Neural cell (in vitro differentiated cells): ENCODE data around the gene HOXC11. TPM values are rescaled to one million over a fixed set of nuclear protein-coding genes. Genes with fewer than 3 reads are reported as not detected.

Experiments used
- H2AFZ ChIP-seq: fragments of 200-600, 300-800 bp; sonication (generic), shearing (Covaris generic); 2 replicates; pipeline ENCODE4 v1.6.0; 2014; ENCODE audit warnings: low read depth, mild to moderate bottlenecking, antibody characterized with exemption, low read length, moderate library complexity
- H3F3A ChIP-seq: fragments of 200-600 bp; shearing (Covaris generic); 2 replicates; pipeline ENCODE4 v1.6.1; 2016; ENCODE audit warnings: mild to moderate bottlenecking, moderate library complexity, mixed read lengths, antibody characterized with exemption, low read length; ENCODE audit not compliant: insufficient read depth, poor library complexity, severe bottlenecking
- H3K27ac ChIP-seq: fragments of 200-600, 300-800 bp; sonication (generic), shearing (Covaris generic); 2 replicates; pipeline ENCODE4 v1.5.1; 2014; ENCODE audit warnings: mild to moderate bottlenecking, low read length, moderate library complexity
- H3K27me3 ChIP-seq: fragments of 300-800, 200-600 bp; sonication (generic), shearing (Covaris generic); 2 replicates; pipeline ENCODE4 v1.6.0; 2014; ENCODE audit warnings: mild to moderate bottlenecking, low read depth, low read length, moderate library complexity; ENCODE audit not compliant: insufficient read depth
- H3K36me3 ChIP-seq: fragments of 300-800, 200-600 bp; sonication (generic), shearing (Covaris generic); 2 replicates; pipeline ENCODE4 v1.5.1; 2014; ENCODE audit warnings: mild to moderate bottlenecking, antibody characterized with exemption, low read length, moderate library complexity; ENCODE audit not compliant: insufficient read depth
- H3K4me2 ChIP-seq: fragments of 300-800, 200-600 bp; sonication (generic), shearing (Covaris generic); 2 replicates; pipeline ENCODE4 v1.6.0; 2014; ENCODE audit warnings: mild to moderate bottlenecking, low read length
- H3K4me3 ChIP-seq: fragments of 300-800, 200-600 bp; sonication (generic), shearing (Covaris generic); 2 replicates; pipeline ENCODE4 v1.5.1; 2014; ENCODE audit warnings: mild to moderate bottlenecking, low read length, moderate library complexity
- H3K79me2 ChIP-seq: fragments of 200-600 bp; shearing (Covaris generic); replicated peaks from 2 replicates; pipeline ENCODE4 v1.6.0; 2014; ENCODE audit warnings: mild to moderate bottlenecking, low read length, moderate library complexity; ENCODE audit not compliant: insufficient read depth
- H3K9ac ChIP-seq: fragments of 300-800, 200-600 bp; sonication (generic), shearing (Covaris generic); 2 replicates; pipeline ENCODE4 v1.6.1; 2016; ENCODE audit warnings: mild to moderate bottlenecking, low read length, mixed read lengths
- H3K9me2 ChIP-seq: fragments of 200-600 bp; shearing (Covaris generic); 2 replicates; pipeline ENCODE4 v1.6.1; 2016; ENCODE audit warnings: mild to moderate bottlenecking, low read length, mixed read lengths; ENCODE audit not compliant: insufficient read depth
- H3K9me3 ChIP-seq: fragments of 200-600, 300-800 bp; sonication (generic), shearing (Covaris generic); 2 replicates; pipeline ENCODE4 v1.6.1; 2016; ENCODE audit warnings: mild to moderate bottlenecking, mixed run types, low read length, moderate library complexity, mixed read lengths
- H4K20me1 ChIP-seq: fragments of 200-600 bp; shearing (Covaris generic); 2 replicates; pipeline ENCODE4 v1.6.1; 2016; ENCODE audit warnings: mild to moderate bottlenecking, mixed run types; ENCODE audit not compliant: insufficient read depth
- CTCF ChIP-seq: fragments of 450-650 bp; IDR thresholded peaks from 2 replicates; pipeline ENCODE4 v1.5.1; 2014; ENCODE audit warnings: antibody characterized with exemption, mild to moderate bottlenecking, moderate library complexity; ENCODE audit not compliant: poor library complexity, severe bottlenecking
- EP300 ChIP-seq: fragments of 450-650 bp; conservative IDR thresholded peaks from 2 replicates; pipeline ENCODE4 v1.6.1; 2014; ENCODE audit warnings: antibody characterized with exemption, mild to moderate bottlenecking, moderate library complexity; ENCODE audit not compliant: poor library complexity, severe bottlenecking
- EZH2 ChIP-seq: fragments of 200-600, 300-800 bp; shearing (Covaris generic), sonication (generic); IDR thresholded peaks from 2 replicates; pipeline ENCODE4 v1.6.1; 2014; ENCODE audit warnings: antibody characterized with exemption, low read length, borderline replicate concordance, mild to moderate bottlenecking; ENCODE audit not compliant: insufficient read depth, poor library complexity, severe bottlenecking
- MXI1 ChIP-seq: fragments of 450-650 bp; conservative IDR thresholded peaks from 2 replicates; pipeline ENCODE4 v1.6.1; 2014; ENCODE audit warnings: antibody characterized with exemption, mild to moderate bottlenecking; ENCODE audit not compliant: poor library complexity, severe bottlenecking
- POLR2AphosphoS5 ChIP-seq: IDR thresholded peaks from 2 replicates; pipeline ENCODE4 v1.6.1; 2012
- RAD21 ChIP-seq: fragments of 450-650 bp; conservative IDR thresholded peaks from 2 replicates; pipeline ENCODE4 v1.6.1; 2014; ENCODE audit warnings: antibody characterized with exemption, mild to moderate bottlenecking, moderate library complexity
- REST ChIP-seq: IDR thresholded peaks from 2 replicates; pipeline ENCODE4 v1.6.1; 2012; ENCODE audit warnings: borderline replicate concordance
- SMC3 ChIP-seq: fragments of 450-650 bp; conservative IDR thresholded peaks from 2 replicates; pipeline ENCODE4 v1.6.1; 2014; ENCODE audit warnings: antibody characterized with exemption, mild to moderate bottlenecking, moderate library complexity; ENCODE audit not compliant: poor library complexity
- TAF1 ChIP-seq: IDR thresholded peaks from 2 replicates; pipeline ENCODE4 v1.6.1; 2012; ENCODE audit warnings: low read depth
- polyA plus RNA-seq: library from polyadenylated mRNA; depleted of rRNA; stranded (reverse); fragments of >200 nt; gene quantifications from 2 replicates; pipeline ENCODE4 v1.2.3, GENCODE V29; 2014

The HOXC11 gene
- polyA plus RNA-seq, 1 donor from 2014 or later = not detected

GRCh38 chr12:53963434-53964314, 9.3 kb upstream of the HOXC11 start:
- Histone ChIP-seq H3K9me2 (no peaks in the 10 kb centered on the region), H3F3A (no peaks in the 10 kb centered on the region), H3K9ac (no peak overlapping the region), H3K79me2 (no peaks in the 10 kb centered on the region), H3K36me3 (no peaks in the 10 kb centered on the region), H3K27ac (no peak overlapping the region), H3K27me3 (peaks cover 100% of the 10 kb centered on the region), H3K4me2 (no peak overlapping the region), H3K9me3 (no peaks in the 10 kb centered on the region), H4K20me1 (no peaks in the 10 kb centered on the region), H3K4me3 (no peak overlapping the region), H2AFZ (no peak overlapping the region)
- TF ChIP-seq EZH2 = no peak
- TF ChIP-seq RAD21 = no peak
- no peak for TF ChIP-seq POLR2AphosphoS5
- no peak for TF ChIP-seq MXI1
- no peak for TF ChIP-seq CTCF
- no peak for TF ChIP-seq REST
- no peak for TF ChIP-seq SMC3
- no peak for TF ChIP-seq EP300
- TF ChIP-seq TAF1 = no peak

- Histone ChIP-seq H3K27ac (no peak overlapping the region), H4K20me1 (no peaks in the 10 kb centered on the region)
These were observed 8.6 kb upstream of the HOXC11 start for GRCh38 chr12:53964315-53964713.

More at GRCh38 chr12:53964315-53964713, 8.6 kb upstream of the HOXC11 start:
- Histone ChIP-seq H3K4me3 (no peak overlapping the region), H3K79me2 (no peaks in the 10 kb centered on the region), H2AFZ (no peak overlapping the region), H3K9me3 (no peaks in the 10 kb centered on the region), H3K9ac (no peak overlapping the region), H3K36me3 (no peaks in the 10 kb centered on the region), H3K27me3 (peaks cover 100% of the 10 kb centered on the region), H3K9me2 (no peaks in the 10 kb centered on the region), H3K4me2 (no peak overlapping the region), H3F3A (no peaks in the 10 kb centered on the region)
- TF ChIP-seq POLR2AphosphoS5 = no peak
- no peak for TF ChIP-seq RAD21
- no peak for TF ChIP-seq SMC3
- TF ChIP-seq TAF1 = no peak
- no peak for TF ChIP-seq REST
- no peak for TF ChIP-seq MXI1
- TF ChIP-seq CTCF = no peak
- no peak for TF ChIP-seq EP300
- no peak for TF ChIP-seq EZH2
